Tibial nerve (tissue), 4 donors: ENCODE measurements around the gene PERCC1.

Experiments used
- CTCF ChIP-seq, 5 experiments: fragments of 200-600 bp in 3 of 5; fragments of 450-650 bp in 2 of 5; sonication (generic) in 3 of 5; IDR thresholded peaks; one replicate each; pipeline ENCODE4 v1.5.1; 2016 to 2019; ENCODE audit warnings: antibody characterized with exemption in 5 of 5, mild to moderate bottlenecking in 3 of 5, moderate library complexity in 2 of 5
- EP300 ChIP-seq, 2 donors: sonication (generic); formaldehyde crosslinking; IDR thresholded peaks; one replicate each; pipeline ENCODE4 v1.6.1; 2017; ENCODE audit warnings: antibody characterized with exemption in 2 of 2, mild to moderate bottlenecking in 1 of 2
- POLR2A ChIP-seq, 2 donors: fragments of 450-650 bp; IDR thresholded peaks; one replicate each; pipeline ENCODE4 v1.6.1; 2017; ENCODE audit warnings: antibody characterized with exemption in 2 of 2, mild to moderate bottlenecking in 2 of 2, moderate library complexity in 2 of 2

- TF ChIP-seq CTCF (IDR thresholded peaks at IDR 0.05) (peak in 4 of 5 experiments; percentile 7 to 32 (median 19)), POLR2A (IDR thresholded peaks at IDR 0.05) (no peak), EP300 (IDR thresholded peaks at IDR 0.05) (no peak)
Measured at GRCh38 chr16:1428511-1428910, 2.4 kb upstream of the PERCC1 start.
